Adrenal gland (tissue), 5 donors: Measurements from ENCODE around the gene COBLL1.

Source experiments
- CTCF ChIP-seq, 6 experiments: fragments of 450-650 bp in 4 of 6; fragments of 200-600 bp in 2 of 6; sonication (generic) in 1 of 6; IDR thresholded peaks; 1 replicate in 5 of 6; 2 replicates in 1 of 6; pipeline versions ENCODE4 v1.5.1 to v1.8.0; 2016 to 2021; ENCODE audit warnings: antibody characterized with exemption in 6 of 6, mild to moderate bottlenecking in 2 of 6, moderate library complexity in 1 of 6
- POLR2A ChIP-seq, 2 donors: fragments of 450-650 bp; IDR thresholded peaks; one replicate each; pipeline ENCODE4 v1.6.1; 2017; ENCODE audit warnings: antibody characterized with exemption in 2 of 2, mild to moderate bottlenecking in 2 of 2, moderate library complexity in 1 of 2
- donor health status: DM: no; HTN: no; CAD: no.

- TF ChIP-seq CTCF (IDR thresholded peaks at IDR 0.05) (no peak), POLR2A (IDR thresholded peaks at IDR 0.05) (no peak)
Observed at GRCh38 chr2:164757934-164758695, 83.5 kb downstream of the COBLL1 start.
